Stomach (tissue), 4 donors: ENCODE results near the gene CDKL4.

Source experiments
- CTCF ChIP-seq, 7 experiments: fragments of 450-650 bp in 4 of 7; fragments of 200-600 bp in 3 of 7; sonication (generic) in 3 of 7; IDR thresholded peaks; one replicate each; pipeline ENCODE4 v1.5.1; 2016 to 2019; ENCODE audit warnings: antibody characterized with exemption in 7 of 7, control low read depth in 2 of 7, mild to moderate bottlenecking in 1 of 7
- EP300 ChIP-seq: sonication (generic); formaldehyde crosslinking; IDR thresholded peaks from one replicate; pipeline ENCODE4 v1.6.1; 2017; ENCODE audit warnings: antibody characterized with exemption
- POLR2A ChIP-seq, 4 donors: fragments of 450-650 bp; IDR thresholded peaks; one replicate each; pipeline ENCODE4 v1.6.1; 2016; ENCODE audit warnings: antibody characterized with exemption in 4 of 4, control low read depth in 2 of 4, mild to moderate bottlenecking in 1 of 4, moderate library complexity in 1 of 4
- POLR2AphosphoS5 ChIP-seq, 3 donors: sonication (generic); formaldehyde crosslinking; IDR thresholded peaks; one replicate each; pipeline ENCODE4 v1.6.1; 2016; ENCODE audit warnings: antibody characterized with exemption in 3 of 3

GRCh38 chr2:39140322-39140847, 103.4 kb downstream of the CDKL4 start:
- TF ChIP-seq CTCF (IDR thresholded peaks at IDR 0.05) (no peak), POLR2AphosphoS5 (IDR thresholded peaks at IDR 0.05) (no peak), POLR2A (IDR thresholded peaks at IDR 0.05) (no peak), EP300 (no peak)
